Thyroid gland (tissue), 4 donors: ENCODE measurements around the gene ESR1. TPM values are rescaled to one million over a fixed set of nuclear protein-coding genes. Genes with fewer than 3 reads are reported as not detected.

Experiments
- DNase-seq, 2 donors: peaks; one replicate each; pipeline ENCODE4 v3.0.0-alpha.2; 2019
- H3K27ac ChIP-seq, 3 donors: fragments of 200-600 bp; sonication (generic); 1 replicate in 2 of 3; 2 replicates in 1 of 3; pipeline ENCODE4 v1.5.1; 2016 to 2019; ENCODE audit warnings: mild to moderate bottlenecking in 1 of 3, moderate library complexity in 1 of 3
- H3K27me3 ChIP-seq: fragments of 200-600 bp; sonication (generic); one replicate; pipeline ENCODE4 v1.5.1; 2019
- H3K36me3 ChIP-seq, 2 donors: fragments of 200-600 bp; sonication (generic); one replicate each; pipeline ENCODE4 v1.5.1; 2016 to 2019
- H3K4me1 ChIP-seq, 2 donors: fragments of 200-600 bp; sonication (generic); one replicate each; pipeline ENCODE4 v1.5.1; 2017 to 2019
- H3K4me3 ChIP-seq, 3 donors: fragments of 200-600 bp; sonication (generic); replicated peaks in 1 of 3; 1 replicate in 2 of 3; 2 replicates in 1 of 3; pipeline ENCODE4 v1.5.1; 2016; ENCODE audit warnings: mild to moderate bottlenecking in 1 of 3
- H3K9me3 ChIP-seq: fragments of 200-600 bp; sonication (generic); one replicate; pipeline ENCODE4 v1.5.1; 2017
- POLR2A ChIP-seq, 2 donors: fragments of 450-650 bp; IDR thresholded peaks; one replicate each; pipeline ENCODE4 v1.6.1; 2017; ENCODE audit warnings: antibody characterized with exemption in 2 of 2, mild to moderate bottlenecking in 2 of 2, moderate library complexity in 1 of 2
- WGBS, 2 donors: methylation state at CpG; one replicate each; pipeline ENCODE4 v1.1.5; 2017; 5-methylcytosine and 5-hydroxymethylcytosine counted together
- intact Hi-C: fragments of 100-400 bp; cut with DNase I; formaldehyde crosslinking; loops from one replicate; pipeline ENCODE4 v1.15.1; 2023
- total RNA-seq, 4 donors: library from RNA; depleted of rRNA; stranded (reverse); fragments of >200 nt; gene quantifications; one replicate each; pipeline ENCODE4 v1.2.3, GENCODE V29; 2016
- TF ChIP-seq, protein P1 (sequence below), 6 experiments: fragments of 200-600 bp in 3 of 6; fragments of 450-650 bp in 3 of 6; sonication (generic) in 3 of 6; IDR thresholded peaks; one replicate each; pipeline ENCODE4 v1.5.1; 2016 to 2019; ENCODE audit warnings: antibody characterized with exemption in 6 of 6, mild to moderate bottlenecking in 2 of 6, inconsistent platforms in 1 of 6, moderate library complexity in 1 of 6

Gene ESR1
- total RNA-seq, 4 donors from 2014 or later, result 3.2 to 4.7 (median 3.6) TPM

DNA sequence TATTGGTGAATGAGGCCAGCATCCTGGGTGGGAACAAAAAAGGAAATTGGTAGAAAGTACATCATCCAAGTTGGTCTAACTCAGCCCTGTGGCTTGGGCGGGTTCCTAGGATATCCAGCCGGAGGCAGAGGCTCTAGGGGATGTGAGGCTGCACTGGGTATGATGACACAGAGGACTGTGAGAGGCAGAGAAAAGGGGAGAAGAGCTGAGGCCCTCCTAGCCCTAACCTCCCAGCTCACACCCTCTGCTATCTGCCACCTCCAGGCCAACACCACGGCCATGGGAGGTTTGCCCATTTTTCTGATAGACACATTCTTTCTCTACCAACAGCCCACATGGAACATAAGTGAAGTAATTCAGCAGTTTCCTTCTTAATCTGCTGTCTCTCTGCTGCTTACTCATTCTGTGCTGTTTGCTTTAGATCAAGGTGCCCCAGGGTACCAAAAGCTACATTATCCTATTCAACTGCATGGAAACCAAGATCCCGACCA is 284.4 kb downstream of the ESR1 start:
- no peaks in the 10 kb centered on the region for H3K36me3 ChIP-seq
- H3K9me3 ChIP-seq, result no peaks in the 10 kb centered on the region
- WGBS, 2 donors, result 69 to 84% methylated on average over 4 of the region's 4 CpGs
- peaks cover 0 to 16% of the 10 kb centered on the region in 2 donors for H3K4me1 ChIP-seq
- no peak overlapping the region for H3K4me3 ChIP-seq
- DNase-seq, result no peak
- TF ChIP-seq, protein P1, sequence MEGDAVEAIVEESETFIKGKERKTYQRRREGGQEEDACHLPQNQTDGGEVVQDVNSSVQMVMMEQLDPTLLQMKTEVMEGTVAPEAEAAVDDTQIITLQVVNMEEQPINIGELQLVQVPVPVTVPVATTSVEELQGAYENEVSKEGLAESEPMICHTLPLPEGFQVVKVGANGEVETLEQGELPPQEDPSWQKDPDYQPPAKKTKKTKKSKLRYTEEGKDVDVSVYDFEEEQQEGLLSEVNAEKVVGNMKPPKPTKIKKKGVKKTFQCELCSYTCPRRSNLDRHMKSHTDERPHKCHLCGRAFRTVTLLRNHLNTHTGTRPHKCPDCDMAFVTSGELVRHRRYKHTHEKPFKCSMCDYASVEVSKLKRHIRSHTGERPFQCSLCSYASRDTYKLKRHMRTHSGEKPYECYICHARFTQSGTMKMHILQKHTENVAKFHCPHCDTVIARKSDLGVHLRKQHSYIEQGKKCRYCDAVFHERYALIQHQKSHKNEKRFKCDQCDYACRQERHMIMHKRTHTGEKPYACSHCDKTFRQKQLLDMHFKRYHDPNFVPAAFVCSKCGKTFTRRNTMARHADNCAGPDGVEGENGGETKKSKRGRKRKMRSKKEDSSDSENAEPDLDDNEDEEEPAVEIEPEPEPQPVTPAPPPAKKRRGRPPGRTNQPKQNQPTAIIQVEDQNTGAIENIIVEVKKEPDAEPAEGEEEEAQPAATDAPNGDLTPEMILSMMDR (IDR thresholded peaks at IDR 0.05), result no peak
- no peak for TF ChIP-seq POLR2A (IDR thresholded peaks at IDR 0.05)
- intact Hi-C loops, result no loop called here
- no peak overlapping the region for H3K27ac ChIP-seq
- H3K27me3 ChIP-seq, result no peaks in the 10 kb centered on the region

DNA sequence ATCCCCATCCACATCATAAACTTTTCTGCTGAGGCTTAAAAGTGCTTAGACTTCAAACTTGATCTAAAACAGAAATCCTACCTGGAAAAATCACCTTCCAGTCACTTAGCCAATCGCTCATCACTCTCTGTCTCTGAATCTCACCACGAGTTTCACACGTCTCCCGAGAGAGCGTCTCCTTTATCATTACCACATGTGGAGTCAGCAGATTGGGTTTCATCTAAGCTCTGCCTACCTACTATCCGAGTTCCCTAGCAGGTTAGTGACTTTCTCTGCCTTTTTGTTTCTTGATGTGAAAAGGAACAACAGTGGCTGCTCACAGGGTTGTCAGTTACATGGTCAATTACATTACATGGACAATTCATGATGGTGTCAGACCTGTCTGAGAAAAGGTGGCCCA is 286.2 kb downstream of the ESR1 start:
- H3K27ac ChIP-seq, result no peak overlapping the region

DNA sequence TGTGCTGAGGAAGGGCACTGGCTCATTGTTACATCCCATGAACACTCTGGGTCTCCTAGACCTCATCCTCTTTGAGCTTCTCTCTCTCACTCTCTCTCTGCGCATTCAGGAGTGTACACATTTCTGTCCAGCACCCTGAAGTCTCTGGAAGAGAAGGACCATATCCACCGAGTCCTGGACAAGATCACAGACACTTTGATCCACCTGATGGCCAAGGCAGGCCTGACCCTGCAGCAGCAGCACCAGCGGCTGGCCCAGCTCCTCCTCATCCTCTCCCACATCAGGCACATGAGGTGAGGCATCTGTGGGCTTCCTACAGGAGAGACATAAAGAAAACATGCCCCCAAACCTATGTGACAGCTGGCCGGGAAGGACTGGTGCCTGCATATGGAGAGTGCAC is 286.8 kb downstream of the ESR1 start:
- Histone ChIP-seq H3K27me3 (no peaks in the 10 kb centered on the region), H3K9me3 (no peaks in the 10 kb centered on the region), H3K27ac (peak overlapping the region in 1 of 3 donors; percentile 42), H3K4me1 (peaks cover 0 to 16% of the 10 kb centered on the region in 2 donors), H3K36me3 (no peaks in the 10 kb centered on the region), H3K4me3 (no peak overlapping the region)
- no peak for TF ChIP-seq POLR2A (IDR thresholded peaks at IDR 0.05)
- TF ChIP-seq, protein P1 (IDR thresholded peaks at IDR 0.05), result no peak
- 82 to 97% methylated on average over 4 of the region's 4 CpGs for WGBS, 2 donors
- intact Hi-C loops, result no loop called here
- DNase-seq, result no peak

More for the DNA sequence above, 286.2 kb downstream of the ESR1 start:
- Histone ChIP-seq H3K36me3 (no peaks in the 10 kb centered on the region), H3K9me3 (no peaks in the 10 kb centered on the region), H3K27me3 (no peaks in the 10 kb centered on the region), H3K4me1 (peaks cover 0 to 16% of the 10 kb centered on the region in 2 donors), H3K4me3 (no peak overlapping the region)
- intact Hi-C loops, result no loop called here
- 76 to 79% methylated on average over 6 of the region's 6 CpGs for WGBS, 2 donors
- TF ChIP-seq, protein P1 (IDR thresholded peaks at IDR 0.05), result no peak
- TF ChIP-seq POLR2A (IDR thresholded peaks at IDR 0.05), result no peak
- DNase-seq, result no peak

DNA sequence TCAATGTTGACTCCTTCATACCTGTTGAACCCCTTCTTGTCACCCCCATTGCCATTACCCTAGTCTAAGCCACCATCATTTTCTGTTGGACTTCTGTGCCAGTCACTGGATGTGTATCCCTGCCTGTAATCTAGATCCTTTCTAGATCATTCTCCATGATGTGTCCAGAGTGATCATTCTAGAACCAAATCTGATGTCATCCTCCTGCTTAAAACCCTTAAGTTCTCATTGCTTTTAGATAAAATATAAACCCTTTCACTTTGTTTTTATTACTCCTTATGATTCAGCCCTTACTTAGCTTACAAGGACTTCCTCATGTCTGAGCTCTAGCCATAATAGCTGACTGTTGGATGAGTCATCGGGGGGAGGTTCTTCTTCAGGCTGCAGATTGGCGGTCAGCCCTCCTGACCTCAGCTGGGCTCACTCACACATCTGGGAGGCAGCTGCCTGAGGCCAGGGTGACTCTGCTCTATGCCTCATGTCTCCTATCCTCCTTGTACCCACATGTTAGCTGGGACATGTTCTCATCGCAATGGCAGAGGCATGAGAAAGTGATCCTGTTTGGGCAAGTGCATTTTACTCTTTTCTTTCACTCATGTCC is 287.6 kb downstream of the ESR1 start:
- no peak for TF ChIP-seq POLR2A (IDR thresholded peaks at IDR 0.05)
- TF ChIP-seq, protein P1 (IDR thresholded peaks at IDR 0.05), result no peak
- no peak overlapping the region for H3K4me3 ChIP-seq
- intact Hi-C loops, result no loop called here
- WGBS, 2 donors, result 81 to 87% methylated on average over 3 of the region's 3 CpGs
- H3K27me3 ChIP-seq, result no peaks in the 10 kb centered on the region
- no peaks in the 10 kb centered on the region for H3K9me3 ChIP-seq
- DNase-seq, result peak; percentile 41 to 51
- H3K4me1 ChIP-seq, result peaks cover 0 to 20% of the 10 kb centered on the region in 2 donors
- H3K27ac ChIP-seq, result peak overlapping the region in 2 of 3 donors; percentile 42 to 58
- H3K36me3 ChIP-seq, result no peaks in the 10 kb centered on the region

DNA sequence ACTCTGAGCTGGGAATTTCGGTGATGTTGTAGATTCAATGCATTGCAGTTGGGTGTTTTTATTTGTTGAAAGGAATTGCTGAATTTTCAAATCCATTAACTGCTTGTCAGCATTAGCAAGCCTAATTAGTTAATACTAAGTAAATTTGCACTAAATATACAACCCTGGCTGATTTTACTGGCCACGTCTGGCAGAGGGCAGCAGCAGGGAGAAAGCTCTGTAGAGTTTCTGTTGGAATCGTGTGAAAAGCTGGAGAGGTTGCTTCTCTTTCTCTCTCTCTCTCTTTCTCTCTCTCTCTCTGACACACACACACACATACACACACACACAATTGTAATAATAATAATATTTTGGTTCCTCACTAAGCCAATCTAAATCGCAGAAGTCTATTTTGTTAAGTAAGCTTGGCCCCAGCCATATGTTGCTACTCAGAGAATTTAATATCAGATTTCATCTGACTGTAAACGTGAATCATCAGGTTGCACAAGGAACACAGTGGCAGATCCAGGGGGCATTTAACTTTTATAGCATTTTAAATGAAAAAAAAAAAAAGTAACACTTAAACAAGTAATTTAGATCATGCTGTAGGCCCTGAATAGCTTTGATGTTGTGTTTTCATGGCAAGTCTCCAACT is 289.5 kb downstream of the ESR1 start:
- Histone ChIP-seq H3K27ac (no peak overlapping the region), H3K4me3 (no peak overlapping the region)

More for the DNA sequence above, 289.5 kb downstream of the ESR1 start:
- 79 to 80% methylated on average over 5 of the region's 5 CpGs for WGBS, 2 donors
- Histone ChIP-seq H3K9me3 (no peaks in the 10 kb centered on the region), H3K36me3 (no peaks in the 10 kb centered on the region), H3K27me3 (no peaks in the 10 kb centered on the region), H3K4me1 (peaks cover 0 to 10% of the 10 kb centered on the region in 2 donors)
- no peak for DNase-seq
- intact Hi-C loops, result no loop called here
- no peak for TF ChIP-seq POLR2A (IDR thresholded peaks at IDR 0.05)
